SJCRH30 (cell line): ENCODE data around the gene YDJC. TPM values are rescaled to one million over a fixed set of nuclear protein-coding genes. Genes with fewer than 3 reads are reported as not detected.
"Not testable (repeated sequence)": the region's sequence is repeated elsewhere in the genome, so short reads cannot be mapped to it uniquely, and the experiment has no call there.

Source experiments
- DNase-seq, 2 experiments: peaks; one replicate each; pipeline ENCODE4 v3.0.0-alpha.2; 2015 to 2020
- H3K27ac ChIP-seq: fragments of 250-450 bp; sonication (Bioruptor Pico); 2 replicates; pipeline ENCODE4 v1.5.1; 2020; ENCODE audit warnings: mild to moderate bottlenecking, moderate library complexity
- H3K27me3 ChIP-seq: fragments of 250-450 bp; sonication (Bioruptor Pico); 2 replicates; pipeline ENCODE4 v1.5.1; 2020; ENCODE audit warnings: mild to moderate bottlenecking, moderate library complexity
- H3K36me3 ChIP-seq: fragments of 250-450 bp; sonication (Bioruptor Pico); 2 replicates; pipeline ENCODE4 v1.5.1; 2020; ENCODE audit warnings: mild to moderate bottlenecking, moderate library complexity
- H3K4me1 ChIP-seq: fragments of 250-450 bp; sonication (Bioruptor Pico); 2 replicates; pipeline ENCODE4 v1.5.1; 2020; ENCODE audit warnings: mild to moderate bottlenecking, moderate library complexity
- H3K4me3 ChIP-seq: fragments of 250-450 bp; sonication (Bioruptor Pico); 2 replicates; pipeline ENCODE4 v1.5.1; 2020; ENCODE audit warnings: mild to moderate bottlenecking, moderate library complexity
- H3K9me3 ChIP-seq: fragments of 250-450 bp; sonication (Bioruptor Pico); replicated peaks from 2 replicates; pipeline ENCODE4 v1.5.1; 2020; ENCODE audit warnings: mild to moderate bottlenecking, moderate library complexity
- total RNA-seq: library from RNA; depleted of rRNA; stranded (reverse); fragments of >200 nt; shearing (Covaris generic); gene quantifications from 2 replicates; pipeline ENCODE4 v1.2.3, GENCODE V29; 2014

The YDJC gene
- total RNA-seq, 1 experiment from 2014 or later, result 8.9 TPM

- H3K27ac ChIP-seq, result no peak overlapping the region
Observed at GRCh38 chr22:21642584-21643448, 13.0 kb upstream of the YDJC start.

GRCh38 chr22:21641789-21642583 lies 12.2 kb upstream of the YDJC start, which contains the start of gene SDF2L1:
Gene SDF2L1 (plus strand): TSS chr22:21642302. CDS start chr22:21642337, 35 bp downstream.
- no peaks in the 10 kb centered on the region for H3K27me3 ChIP-seq
- H3K9me3 ChIP-seq, result no peaks in the 10 kb centered on the region
- H3K4me1 ChIP-seq, result peaks cover 7% of the 10 kb centered on the region
- DNase-seq, result peak; percentile 98 to 99
- no peaks in the 10 kb centered on the region for H3K36me3 ChIP-seq
- peak within 1 kb of the TSS; percentile 73 for H3K4me3 ChIP-seq
- H3K27ac ChIP-seq, result no peak within 1 kb of the TSS

More at GRCh38 chr22:21642584-21643448, 13.0 kb upstream of the YDJC start:
- Histone ChIP-seq H3K4me3 (peak overlapping the region; percentile 73), H3K4me1 (peaks cover 7% of the 10 kb centered on the region), H3K9me3 (no peaks in the 10 kb centered on the region), H3K36me3 (no peaks in the 10 kb centered on the region), H3K27me3 (no peaks in the 10 kb centered on the region)
- DNase-seq, result peak; percentile 73 to 78

DNA sequence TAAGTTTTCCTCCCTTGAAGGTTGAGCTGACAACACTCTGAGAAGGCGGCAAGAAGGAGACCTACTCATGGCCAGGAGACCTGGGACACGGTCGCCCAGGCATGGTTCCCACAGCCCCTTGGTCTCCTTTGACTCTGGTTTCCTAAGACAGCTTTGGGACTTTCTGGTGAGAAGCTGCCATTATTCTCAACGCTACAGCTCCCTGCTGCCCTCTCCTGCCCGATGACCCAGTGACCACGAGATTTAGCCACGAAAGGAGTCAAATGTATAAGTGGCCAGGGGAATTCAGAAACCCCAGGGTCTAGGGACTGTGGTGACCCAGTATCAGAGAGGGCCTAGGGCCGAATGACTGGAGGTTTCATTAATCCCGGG lies 11.6 kb upstream of the YDJC start:
- H3K36me3 ChIP-seq, result no peaks in the 10 kb centered on the region
- H3K4me3 ChIP-seq, result peak overlapping the region; percentile 73
- DNase-seq, result peak; percentile 57 to 76
- H3K9me3 ChIP-seq, result no peaks in the 10 kb centered on the region
- H3K4me1 ChIP-seq, result peaks cover 7% of the 10 kb centered on the region
- H3K27me3 ChIP-seq, result no peaks in the 10 kb centered on the region
- H3K27ac ChIP-seq, result no peak overlapping the region

- peaks cover 7% of the 10 kb centered on the region for H3K4me1 ChIP-seq
- H3K27ac ChIP-seq, result no peak overlapping the region
- no peaks in the 10 kb centered on the region for H3K9me3 ChIP-seq
- no peaks in the 10 kb centered on the region for H3K27me3 ChIP-seq
- H3K4me3 ChIP-seq, result no peak overlapping the region
- H3K36me3 ChIP-seq, result no peaks in the 10 kb centered on the region
- DNase-seq, result no peak
Observed at GRCh38 chr22:21640810-21641209, 11.0 kb upstream of the YDJC start.

GRCh38 chr22:21639359-21639758 lies 9.5 kb upstream of the YDJC start:
- Histone ChIP-seq H3K27me3 (no peaks in the 10 kb centered on the region), H3K9me3 (no peaks in the 10 kb centered on the region), H3K4me3 (no peak overlapping the region), H3K4me1 (peaks cover 7% of the 10 kb centered on the region), H3K27ac (no peak overlapping the region), H3K36me3 (no peaks in the 10 kb centered on the region)
- no peak for DNase-seq

DNA sequence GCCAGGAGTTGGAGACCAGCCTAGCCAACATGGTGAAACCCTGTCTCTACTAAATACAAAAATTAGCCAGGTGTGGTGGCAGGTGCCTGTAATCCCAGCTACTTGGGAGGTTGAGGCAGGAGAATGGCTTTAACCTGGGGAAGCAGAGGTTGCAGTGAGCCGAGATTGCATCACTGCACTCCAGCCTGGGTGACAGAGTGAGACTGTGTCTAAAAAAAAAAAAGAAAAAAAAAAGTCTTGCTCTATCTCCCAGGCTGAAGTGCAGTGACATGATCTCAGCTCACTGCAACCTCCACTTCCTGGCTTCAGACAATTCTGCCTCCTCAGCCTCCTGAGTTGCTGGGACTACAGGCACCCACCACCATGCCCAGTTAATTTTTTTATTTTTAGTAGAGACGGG lies 7.6 kb upstream of the YDJC start:
- DNase-seq, H3K27ac ChIP-seq, H3K4me1 ChIP-seq, H3K36me3 ChIP-seq, H3K27me3 ChIP-seq, H3K4me3 ChIP-seq, H3K9me3 ChIP-seq: not testable (repeated sequence)

- no peak for DNase-seq
- no peaks in the 10 kb centered on the region for H3K9me3 ChIP-seq
- no peaks in the 10 kb centered on the region for H3K27me3 ChIP-seq
- no peak overlapping the region for H3K4me3 ChIP-seq
- peaks cover 7% of the 10 kb centered on the region for H3K4me1 ChIP-seq
- H3K36me3 ChIP-seq, result no peaks in the 10 kb centered on the region
- no peak overlapping the region for H3K27ac ChIP-seq
Observed at GRCh38 chr22:21636629-21637218, 6.9 kb upstream of the YDJC start.

- Histone ChIP-seq H3K27me3 (no peaks in the 10 kb centered on the region), H3K4me1 (peaks cover under 1% of the 10 kb centered on the region; the same call in 1 of the 2 replicates), H3K9me3 (no peaks in the 10 kb centered on the region), H3K27ac (no peak overlapping the region), H3K36me3 (no peaks in the 10 kb centered on the region), H3K4me3 (no peak overlapping the region)
- DNase-seq, result no peak
Observed at GRCh38 chr22:21635771-21636510, 6.1 kb upstream of the YDJC start.

DNA sequence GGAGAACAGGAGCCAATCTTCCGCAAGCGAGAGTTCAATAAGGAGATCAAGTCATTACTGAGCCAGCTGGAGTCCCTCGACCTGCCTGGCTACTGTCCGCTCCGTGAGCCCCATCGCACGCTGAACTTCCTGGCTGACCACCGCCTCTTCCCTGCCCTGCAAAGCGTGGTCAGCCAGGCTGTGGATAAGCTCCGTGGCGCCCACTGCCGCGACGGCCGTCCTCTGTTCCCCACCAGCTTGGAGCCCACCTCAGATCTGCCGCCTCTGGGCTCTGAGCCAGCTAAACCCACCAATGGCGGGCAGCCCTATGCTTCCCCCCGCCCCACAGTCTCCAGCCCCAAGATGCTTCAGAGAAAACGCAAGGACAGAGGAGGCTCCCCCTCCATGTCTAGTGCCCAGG lies 5.0 kb upstream of the YDJC start:
- H3K36me3 ChIP-seq, result no peaks in the 10 kb centered on the region
- no peaks in the 10 kb centered on the region for H3K9me3 ChIP-seq
- no peaks in the 10 kb centered on the region for H3K4me1 ChIP-seq
- no peak overlapping the region for H3K27ac ChIP-seq
- H3K4me3 ChIP-seq, result no peak overlapping the region
- no peaks in the 10 kb centered on the region for H3K27me3 ChIP-seq
- DNase-seq, result no peak

DNA sequence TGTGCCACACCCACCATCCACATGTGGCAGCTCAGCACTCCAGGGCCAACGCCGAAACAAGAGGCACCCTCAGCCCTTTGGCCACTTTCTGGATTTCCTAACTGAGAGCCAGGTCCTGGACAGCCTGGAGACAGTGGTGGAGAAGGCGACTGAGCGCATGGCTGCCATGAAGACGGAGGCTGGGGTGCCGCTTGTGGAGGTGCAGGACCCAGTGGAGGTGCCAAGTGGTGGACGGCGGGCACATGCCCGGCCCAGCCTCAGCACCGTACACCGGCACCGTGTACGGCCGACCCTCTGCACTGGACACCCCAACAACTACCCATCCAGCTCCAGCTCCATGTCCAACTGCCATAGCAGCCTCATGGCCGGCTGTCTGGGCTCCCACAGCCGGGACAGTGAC lies 4.3 kb upstream of the YDJC start:
- Histone ChIP-seq H3K27ac (no peak overlapping the region), H3K9me3 (no peaks in the 10 kb centered on the region), H3K4me1 (no peaks in the 10 kb centered on the region), H3K36me3 (no peaks in the 10 kb centered on the region), H3K4me3 (no peak overlapping the region), H3K27me3 (no peaks in the 10 kb centered on the region)
- no peak for DNase-seq

- Histone ChIP-seq H3K4me1 (no peaks in the 10 kb centered on the region), H3K36me3 (no peaks in the 10 kb centered on the region), H3K4me3 (no peak overlapping the region), H3K27me3 (no peaks in the 10 kb centered on the region), H3K27ac (no peak overlapping the region), H3K9me3 (no peaks in the 10 kb centered on the region)
- no peak for DNase-seq
Observed at GRCh38 chr22:21633481-21633880, 3.7 kb upstream of the YDJC start.

GRCh38 chr22:21632931-21633330 lies 3.1 kb upstream of the YDJC start:
- DNase-seq, result no peak
- Histone ChIP-seq H3K27ac (no peak overlapping the region), H3K36me3 (no peaks in the 10 kb centered on the region), H3K27me3 (no peaks in the 10 kb centered on the region), H3K4me3 (no peak overlapping the region), H3K4me1 (no peaks in the 10 kb centered on the region), H3K9me3 (no peaks in the 10 kb centered on the region)

DNA sequence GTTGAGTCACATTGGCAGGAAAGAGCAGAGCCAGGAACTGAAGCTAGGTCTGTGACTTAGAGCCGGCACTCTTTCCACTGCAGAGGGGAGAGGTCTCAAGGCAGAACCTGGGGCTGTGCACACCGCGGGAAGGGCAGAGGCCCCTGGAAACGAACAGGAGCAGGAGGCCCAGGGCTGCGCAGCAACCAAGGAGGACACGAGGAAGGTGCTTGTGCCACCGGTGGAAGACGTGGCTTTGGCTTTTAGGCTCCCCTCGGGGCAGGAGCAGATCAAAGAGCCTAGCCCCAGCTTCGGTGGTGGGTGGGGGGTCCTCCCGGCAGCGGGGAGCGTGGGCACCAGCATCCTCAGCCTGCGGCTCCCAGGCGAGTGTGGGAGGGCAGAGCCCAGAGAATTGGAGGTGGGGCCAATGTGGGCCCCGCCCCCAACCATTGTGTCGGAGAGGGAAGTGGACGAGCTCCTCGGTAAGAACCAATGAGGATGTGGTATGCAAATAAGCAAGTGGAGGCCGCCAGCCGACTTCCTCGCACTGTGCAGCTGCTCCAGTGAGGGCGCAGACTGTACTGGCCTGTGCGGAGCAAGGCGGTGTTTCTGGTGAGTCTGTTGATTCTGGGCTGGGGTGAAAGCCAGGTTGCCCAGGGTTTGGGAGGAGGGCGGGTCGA lies 2.5 kb upstream of the YDJC start, which contains the start of gene CCDC116:
CCDC116 (plus strand) TSS at position 524 of the 659 bp plus-strand sequence. CDS start 422 bp downstream, outside the sequence.
- H3K27me3 ChIP-seq, result no peaks in the 10 kb centered on the region
- no peak within 1 kb of the TSS for H3K4me3 ChIP-seq
- H3K27ac ChIP-seq, result no peak within 1 kb of the TSS
- no peaks in the 10 kb centered on the region for H3K4me1 ChIP-seq
- H3K36me3 ChIP-seq, result no peaks in the 10 kb centered on the region
- DNase-seq, result peak; percentile 56 to 68
- no peaks in the 10 kb centered on the region for H3K9me3 ChIP-seq

GRCh38 chr22:21631025-21631424 lies 1.2 kb upstream of the YDJC start:
- no peaks in the 10 kb centered on the region for H3K4me1 ChIP-seq
- no peak overlapping the region for H3K27ac ChIP-seq
- no peaks in the 10 kb centered on the region for H3K9me3 ChIP-seq
- H3K36me3 ChIP-seq, result no peaks in the 10 kb centered on the region
- H3K4me3 ChIP-seq, result no peak overlapping the region
- H3K27me3 ChIP-seq, result no peaks in the 10 kb centered on the region
- no peak for DNase-seq
